ENCODE results near the gene FAM78A.
"Not testable (repeated sequence)": the region's sequence is repeated elsewhere in the genome, so short reads cannot be mapped to it uniquely, and the experiment has no call there.

FAM78A gene

GRCh38 chr9:131262327-131263032 lies 13.8 kb downstream of the FAM78A start:
- DNase-seq, result no peak

GRCh38 chr9:131260751-131261452 lies 15.4 kb downstream of the FAM78A start:
- no peak for DNase-seq

- DNase-seq, result no peak
Observed at GRCh38 chr9:131259916-131260597, 16.3 kb downstream of the FAM78A start.

GRCh38 chr9:131259432-131259898 lies 16.8 kb downstream of the FAM78A start:
- no peak for DNase-seq

GRCh38 chr9:131258698-131259431 lies 17.4 kb downstream of the FAM78A start:
- no peak for DNase-seq

GRCh38 chr9:131258186-131258585 lies 18.1 kb downstream of the FAM78A start:
- DNase-seq, result no peak

GRCh38 chr9:131257266-131258025 lies 18.9 kb downstream of the FAM78A start:
- no peak for DNase-seq

- no peak for DNase-seq
Observed at GRCh38 chr9:131255676-131256197, 20.6 kb downstream of the FAM78A start.

GRCh38 chr9:131254626-131255025 lies 21.7 kb downstream of the FAM78A start:
- DNase-seq, result no peak

- DNase-seq, result peak; percentile 74
Observed at GRCh38 chr9:131253891-131254491, 22.3 kb downstream of the FAM78A start.

- no peak for DNase-seq
Observed at GRCh38 chr9:131252120-131252519, 24.2 kb downstream of the FAM78A start.

- DNase-seq, result no peak
Observed at GRCh38 chr9:131246618-131247017, 29.7 kb downstream of the FAM78A start.

- DNase-seq, result not testable (repeated sequence)
Observed at GRCh38 chr9:131244331-131244730, 32.0 kb downstream of the FAM78A start.

- DNase-seq, result no peak
Observed at GRCh38 chr9:131240047-131240921, 36.0 kb downstream of the FAM78A start.

- DNase-seq, result no peak
Observed at GRCh38 chr9:131239161-131239975, 36.9 kb downstream of the FAM78A start.

- DNase-seq, result peak; percentile 65
Observed at GRCh38 chr9:131238402-131239021, 37.8 kb downstream of the FAM78A start.

GRCh38 chr9:131237931-131238401 lies 38.3 kb downstream of the FAM78A start:
- peak; percentile 96 for DNase-seq

GRCh38 chr9:131237291-131237690 lies 39.0 kb downstream of the FAM78A start:
- DNase-seq, result no peak

- DNase-seq, result no peak
Observed at GRCh38 chr9:131236761-131237160, 39.5 kb downstream of the FAM78A start.

Data from hematopoietic multipotent progenitor cell treated with erythropoietin and hydrocortisone succinate and interleukin-3 and kit ligand, for 6 days (in vitro differentiated cells).